Activated CD8-positive, alpha-beta memory T cell treated with anti-CD3 and anti-CD28 coated beads, Interleukin-2, amount 50 U/mL, for 48 hours (primary cell): ENCODE results near the gene POLR1H.

ENCODE experiments used
- DNase-seq: peaks from one replicate; pipeline ENCODE4 v3.0.0-alpha.2; 2020

POLR1H gene

DNA sequence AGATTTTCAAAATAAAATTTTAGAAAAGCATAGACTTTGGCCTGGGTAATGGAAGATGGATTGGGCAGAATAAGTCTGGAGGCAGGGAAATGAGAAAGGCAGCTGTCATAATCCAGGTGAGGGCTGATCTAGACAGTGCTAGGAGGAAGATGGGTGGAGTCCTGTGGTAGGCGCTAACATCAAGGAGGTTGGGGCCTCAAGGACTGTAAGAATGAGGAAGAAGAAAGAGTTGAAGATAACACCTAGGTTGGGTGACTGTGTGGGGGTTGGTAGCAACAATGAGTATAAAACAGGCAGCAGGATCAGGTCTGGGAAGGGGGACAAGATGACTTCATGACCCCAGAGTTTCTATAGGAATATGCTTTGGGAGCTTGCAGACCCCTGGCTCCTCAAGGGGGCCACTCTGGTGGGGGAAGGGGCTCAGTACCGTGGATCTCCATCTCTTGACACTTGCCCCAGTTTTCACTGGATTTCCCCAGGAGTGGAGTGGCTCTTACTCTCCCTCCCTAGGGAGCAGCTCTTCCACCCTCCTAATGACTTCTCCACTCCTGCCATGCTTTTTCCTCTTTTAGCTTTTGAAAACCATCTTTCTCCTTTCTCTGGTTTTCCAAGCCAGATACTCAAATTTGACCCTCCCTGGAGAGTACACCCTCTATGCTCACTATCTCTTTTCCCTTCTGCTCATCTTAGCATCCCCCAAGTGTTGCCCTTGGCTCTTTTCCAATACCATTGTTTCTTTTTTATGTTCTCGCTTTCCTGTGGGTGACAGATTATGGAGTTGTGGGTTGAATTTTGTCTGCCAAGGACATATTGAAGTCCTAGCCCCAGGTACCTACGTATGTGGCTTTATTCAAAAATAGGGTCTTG is 37.1 kb downstream of the POLR1H start:
- no peak for DNase-seq

DNA sequence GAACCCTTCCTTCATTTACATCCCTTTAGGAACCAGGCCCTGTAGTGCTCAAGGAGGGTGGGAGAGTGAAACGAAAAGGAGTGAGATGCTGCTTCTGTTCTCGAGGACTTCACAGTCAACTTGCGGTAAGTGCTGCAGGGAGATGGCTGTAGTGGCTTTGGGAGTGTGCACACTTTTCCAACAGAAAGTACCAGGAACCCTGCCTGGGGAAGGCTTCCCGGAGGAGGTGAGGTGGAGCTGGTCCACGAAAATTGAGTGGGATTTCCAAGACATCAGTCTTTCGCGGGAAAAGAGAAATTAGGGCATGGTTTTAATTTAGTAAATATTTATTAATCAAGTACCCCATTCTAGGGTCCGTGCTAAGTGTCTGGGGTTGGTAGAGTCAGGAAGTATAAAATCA is 39.1 kb downstream of the POLR1H start:
- no peak for DNase-seq

DNA sequence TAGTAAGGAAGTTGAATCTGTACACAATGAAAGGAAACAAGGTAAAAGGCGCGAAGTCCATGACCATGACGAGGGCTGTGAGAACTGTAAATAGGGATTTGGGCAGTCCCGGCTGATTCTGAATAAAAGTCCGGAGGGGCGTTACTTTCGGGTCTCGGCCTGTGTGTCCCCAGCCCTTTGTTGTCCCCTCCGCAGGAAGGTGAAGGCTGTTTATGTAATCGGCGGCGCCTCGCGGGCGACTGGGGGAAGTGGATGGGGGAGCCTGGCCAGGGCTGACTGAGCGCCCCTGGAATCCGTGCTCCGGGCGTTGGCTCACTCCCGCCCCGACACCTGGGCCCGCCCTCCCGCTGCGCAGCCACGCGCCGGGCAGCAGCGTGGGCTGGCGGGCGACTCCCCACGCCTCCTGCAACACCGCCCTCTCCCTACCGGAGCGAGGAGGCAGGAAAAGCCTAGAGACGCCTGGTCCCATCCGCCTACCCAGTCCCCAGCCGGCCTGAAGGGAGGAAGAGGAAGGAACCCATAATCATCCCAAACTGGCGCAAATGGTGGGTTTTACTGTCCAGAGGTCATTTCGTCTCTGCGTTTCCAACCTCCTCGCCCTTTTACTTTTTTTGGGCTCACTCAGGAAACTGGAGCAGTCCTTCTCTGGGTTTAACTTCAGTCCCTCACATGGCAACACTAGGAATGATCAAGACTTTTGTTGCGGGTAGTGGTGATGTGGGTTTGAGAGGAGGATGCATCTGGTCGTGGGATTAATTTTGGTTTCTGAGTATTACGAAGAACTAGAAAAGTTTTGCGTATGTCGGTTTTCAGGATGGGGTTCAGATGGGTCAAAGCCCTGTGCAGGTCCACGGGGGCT is 39.7 kb downstream of the POLR1H start:
- DNase-seq, result no peak

DNA sequence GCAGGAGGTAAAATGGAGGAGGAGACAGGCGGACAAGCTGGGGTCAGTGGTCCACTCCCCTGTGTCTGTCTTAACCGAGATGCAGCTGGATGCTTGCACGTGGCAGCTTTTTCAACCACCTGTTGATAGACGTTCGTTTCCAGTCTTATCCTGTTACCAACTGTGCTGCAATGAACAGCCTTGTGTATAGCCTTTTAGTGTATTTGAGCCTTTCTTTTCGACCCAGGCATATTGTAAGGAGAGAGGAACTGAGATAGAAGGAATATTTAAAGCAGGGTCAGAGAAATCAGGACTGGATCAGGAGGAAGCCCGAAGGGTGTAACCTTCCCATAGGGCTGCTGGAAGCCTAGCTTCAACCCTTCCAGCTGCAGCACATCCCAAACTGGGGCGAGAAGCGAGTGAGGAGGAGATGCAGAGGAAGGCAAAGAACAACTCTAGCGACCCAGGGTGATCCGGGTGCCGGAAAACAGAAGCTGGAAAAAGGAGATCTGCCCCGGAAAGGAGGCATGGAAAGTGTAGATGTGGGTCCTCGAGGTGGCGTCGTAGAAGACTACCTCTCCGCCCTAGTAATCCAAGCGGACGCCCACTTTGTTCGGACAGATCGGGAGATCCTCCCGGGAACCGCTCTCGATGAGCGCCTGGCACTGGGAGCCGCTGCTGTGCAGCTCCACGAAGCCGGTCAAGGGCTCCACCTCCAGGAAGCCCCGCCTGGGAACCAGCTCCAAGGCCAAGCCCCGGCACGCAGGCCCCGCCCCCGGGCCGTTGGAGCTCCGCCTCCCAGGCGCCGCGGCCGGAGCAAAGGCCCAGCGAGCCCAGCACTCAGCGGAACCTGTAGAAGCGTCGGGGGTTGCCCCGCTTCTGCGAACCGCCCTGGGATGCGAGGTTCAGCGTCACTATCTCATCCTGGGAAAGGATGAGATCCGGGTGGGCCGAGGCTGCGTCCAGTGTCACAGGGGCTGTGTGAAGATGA is 40.7 kb downstream of the POLR1H start:
- peak; percentile 86 for DNase-seq

DNA sequence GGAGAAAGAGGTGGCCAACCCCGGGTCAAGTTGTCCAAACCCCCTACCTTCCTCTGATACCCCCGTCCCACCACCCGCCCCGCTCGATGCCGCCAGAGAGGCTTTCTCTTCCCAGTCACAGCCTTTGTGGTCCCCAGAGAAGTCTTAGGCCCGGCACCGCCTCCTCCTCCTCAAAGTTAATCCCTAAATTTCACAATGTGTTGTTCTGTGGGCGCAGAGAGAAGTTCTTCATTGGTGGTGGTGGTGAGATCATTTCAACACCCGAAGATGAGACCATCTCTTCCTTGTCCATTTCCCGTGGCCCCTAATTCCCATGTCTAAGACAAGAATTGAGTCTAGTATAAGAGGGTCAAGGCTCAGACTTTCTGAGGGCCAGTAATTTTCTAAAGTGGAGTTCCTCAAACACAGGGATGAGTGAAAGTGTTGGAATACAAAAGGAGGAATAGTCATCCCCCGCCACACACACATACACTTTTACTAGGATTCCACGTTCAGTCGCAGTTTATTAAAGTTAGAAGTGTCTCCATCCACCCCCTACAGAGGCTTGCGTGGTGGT is 41.4 kb downstream of the POLR1H start:
- DNase-seq, result no peak

DNA sequence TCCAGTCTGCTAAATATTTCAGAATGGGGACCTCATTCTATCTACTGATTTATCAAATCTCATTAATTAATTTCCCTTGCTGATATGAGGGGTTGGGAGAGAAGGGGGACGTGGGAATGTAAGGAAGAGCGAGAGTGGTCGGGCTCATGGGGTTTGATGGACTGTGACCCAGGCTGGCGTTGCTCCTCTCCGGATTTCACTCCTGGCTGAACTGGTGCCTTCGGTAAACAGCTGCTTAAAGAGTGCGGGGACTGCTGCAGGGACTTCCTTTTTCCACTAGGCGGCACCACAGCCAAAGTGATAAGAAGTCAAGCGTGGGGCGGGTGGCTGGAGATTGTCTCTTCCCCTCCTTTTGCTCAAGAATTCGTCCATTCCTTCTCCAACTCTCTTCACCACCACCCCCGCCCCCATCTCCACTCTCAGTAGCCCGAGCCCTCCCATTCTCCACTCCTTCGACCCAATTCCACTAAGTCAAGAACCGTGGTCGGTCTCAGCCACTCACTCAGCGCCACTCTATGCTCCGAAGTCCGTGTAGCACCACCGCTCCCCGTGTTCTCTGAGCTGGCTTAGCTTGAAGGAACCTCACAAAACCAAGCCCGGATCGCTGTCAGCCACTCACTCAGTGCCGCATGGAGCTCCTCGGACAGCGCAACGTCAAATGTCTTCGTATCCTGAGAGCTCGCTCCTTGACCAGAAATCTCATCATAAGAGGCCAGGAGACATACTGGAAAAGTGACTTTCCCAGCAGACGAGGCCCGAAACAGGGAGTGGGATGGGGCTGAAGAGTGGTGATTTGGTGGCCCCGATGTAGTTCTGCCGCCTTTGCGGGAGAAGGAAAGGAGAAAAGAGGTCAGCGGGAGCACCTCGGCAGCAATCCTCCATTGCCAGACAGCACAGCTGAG is 42.2 kb downstream of the POLR1H start:
- DNase-seq, result peak; percentile 85

DNA sequence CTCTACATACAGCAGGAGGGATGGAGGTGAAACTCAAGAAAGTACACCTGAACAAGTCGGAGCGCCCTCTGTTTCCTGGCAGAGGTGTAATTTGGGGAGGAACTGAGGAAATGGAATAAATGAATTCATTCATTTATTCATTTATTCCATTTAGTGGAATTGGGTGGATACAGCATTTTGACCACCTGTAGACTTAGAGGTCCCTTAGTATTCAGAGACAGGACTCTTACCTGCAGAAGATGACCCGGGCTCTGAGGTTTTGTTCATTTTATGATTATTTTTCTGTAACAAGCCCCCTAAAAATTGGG is 42.8 kb downstream of the POLR1H start:
- no peak for DNase-seq

DNA sequence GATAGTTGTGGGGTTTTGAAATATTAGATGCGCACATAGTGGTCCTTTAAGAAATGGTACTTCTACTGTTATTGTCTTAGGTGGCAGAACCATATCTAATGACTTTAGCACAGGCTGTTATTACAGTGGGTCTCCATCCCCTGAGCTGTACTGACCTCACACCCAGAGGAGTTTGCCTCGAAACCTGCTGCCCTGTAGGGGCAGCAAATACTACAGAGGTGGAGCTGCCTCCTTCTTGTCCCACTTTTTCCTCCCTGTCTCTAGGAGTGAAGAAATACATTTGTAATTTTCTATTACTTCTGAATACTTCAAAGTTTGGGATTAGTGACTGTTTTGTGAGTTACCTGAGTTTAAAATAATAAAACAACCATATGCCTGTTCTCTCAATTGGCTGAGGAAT is 43.6 kb downstream of the POLR1H start:
- no peak for DNase-seq

DNA sequence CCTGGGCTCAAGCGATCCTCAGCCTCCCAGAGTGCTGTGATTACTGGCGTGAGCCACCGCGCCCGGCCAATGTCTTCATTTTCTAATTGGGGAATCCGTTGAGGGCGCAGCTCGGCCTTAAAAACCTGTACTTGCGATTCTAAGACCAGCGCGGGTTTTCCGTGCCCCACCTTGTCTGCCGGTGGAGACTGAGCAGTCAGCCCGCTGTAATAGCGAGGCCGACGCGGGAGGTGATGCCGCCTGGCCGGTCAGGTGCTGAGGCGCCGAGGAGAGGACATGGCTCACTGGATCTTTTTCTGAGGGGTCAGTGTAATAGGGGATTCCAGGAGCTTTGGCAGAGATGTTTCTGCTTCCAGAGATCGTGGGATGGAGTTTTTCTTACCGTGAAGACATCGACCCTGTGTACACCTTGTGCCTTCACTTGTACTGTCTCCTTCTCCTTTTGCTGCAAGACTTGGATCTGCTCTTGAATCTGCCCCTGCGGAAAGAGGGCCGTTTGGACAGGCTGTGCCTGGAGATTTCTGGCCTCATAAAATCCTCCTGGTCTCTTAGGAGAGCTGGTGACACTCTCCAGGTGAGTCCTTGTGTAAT is 50.3 kb downstream of the POLR1H start:
- no peak for DNase-seq

DNA sequence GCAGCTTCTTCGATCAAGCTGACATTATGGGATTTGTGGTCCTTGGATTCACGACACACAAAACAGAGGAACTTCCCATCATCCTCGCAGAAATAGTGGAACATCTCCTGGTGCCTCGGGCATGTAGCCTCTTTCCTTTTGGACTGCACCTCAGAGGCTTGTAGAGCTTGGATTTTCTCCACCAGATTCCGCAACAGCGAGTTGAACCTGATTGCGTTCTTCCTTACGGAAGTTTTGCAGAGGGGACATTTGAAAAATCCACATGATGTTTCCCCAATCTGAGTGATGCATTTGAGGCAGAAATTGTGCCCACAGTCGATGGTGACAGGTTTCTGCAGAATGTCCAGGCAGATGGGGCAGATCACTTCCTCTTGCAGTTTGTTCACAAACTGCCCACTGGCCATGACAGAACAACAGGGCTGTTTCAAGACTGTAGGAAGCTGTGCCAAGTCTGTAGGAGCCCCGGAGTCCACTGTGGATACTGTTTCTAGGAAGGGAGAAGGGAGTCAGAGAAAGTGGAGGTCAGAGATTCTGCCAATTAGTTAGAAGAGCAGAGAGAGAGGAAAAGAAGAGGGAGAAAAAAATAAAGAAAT is 51.4 kb downstream of the POLR1H start:
- DNase-seq, result no peak

DNA sequence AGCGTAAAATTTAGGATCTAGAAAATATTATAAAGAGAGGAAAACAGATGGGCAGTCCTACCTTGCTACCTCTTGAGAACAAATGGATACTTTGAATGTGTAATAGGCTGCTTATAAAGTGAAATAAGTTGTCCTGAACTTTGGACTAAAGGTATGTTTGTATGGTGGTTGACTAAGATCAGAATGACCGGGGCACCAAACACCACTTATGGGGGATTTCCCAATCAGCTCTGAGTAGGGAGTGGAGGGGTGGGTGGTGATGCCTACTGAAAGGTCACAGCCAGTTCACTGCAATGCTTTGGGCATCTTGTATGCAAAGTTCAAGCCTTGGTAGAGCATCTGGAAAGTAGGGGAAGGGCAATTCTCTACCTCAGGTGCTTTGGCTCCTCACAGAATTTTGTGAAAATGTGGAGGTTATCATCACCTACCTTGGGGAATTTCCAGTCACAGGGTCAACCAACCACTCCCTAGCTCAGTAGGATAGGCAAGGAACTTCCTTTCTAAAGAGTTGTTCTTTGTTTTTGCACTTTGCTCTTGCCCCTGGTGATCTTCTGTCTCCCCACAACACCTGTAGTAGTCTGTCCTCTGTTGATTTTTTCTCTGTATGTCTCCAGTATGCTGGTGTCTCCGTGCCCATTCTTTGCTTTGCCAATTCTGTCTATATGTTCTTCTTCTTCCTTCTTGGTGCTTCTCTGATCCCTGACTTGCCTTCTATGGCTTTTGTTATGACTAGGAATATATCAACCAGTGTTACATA is 52.1 kb downstream of the POLR1H start, which contains the start of gene TRIM31:
TRIM31 (minus strand) TSS at position 88 of the 757 bp plus-strand sequence. CDS start 285 bp downstream, outside the sequence.
- no peak for DNase-seq

DNA sequence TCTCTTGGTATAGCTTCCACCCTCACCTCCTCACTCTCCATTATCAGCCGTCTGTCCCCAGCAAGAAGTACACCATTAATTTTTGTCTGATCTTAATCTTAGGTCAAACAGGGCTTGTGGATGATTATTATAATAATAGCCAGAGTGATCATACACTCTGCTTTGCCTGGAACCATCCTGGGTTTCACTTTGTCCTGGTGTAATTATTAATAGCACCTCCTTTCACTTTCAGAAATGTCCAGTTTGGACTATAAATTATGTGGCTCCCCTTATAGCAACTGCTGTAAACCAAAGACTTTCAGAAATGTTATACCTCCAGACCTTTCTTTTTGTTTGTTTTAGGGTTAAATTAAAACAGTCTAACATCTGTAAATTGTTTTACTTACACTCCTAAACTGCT is 52.8 kb downstream of the POLR1H start:
- DNase-seq, result no peak
